ENCODE data around the gene ZNF687. TPM values are rescaled to one million over a fixed set of nuclear protein-coding genes. Genes with fewer than 3 reads are reported as not detected.
A peak's percentile ranks its signal among the peaks of the same experiment; 100 is the strongest.

ZNF687 gene
- total RNA-seq, result 10 to 100 TPM; 11.1 to 38.3 (median 32.4) TPM
- polyA plus RNA-seq, result 10 to 100 TPM in 1 of 3 donors, 1 to 10 TPM in 2; 7.5 to 18.5 (median 9.5) TPM
- long read RNA-seq, donor 1, partial matches to known transcripts, result 0 of 1 reads
- long read RNA-seq, donor 1, other reads (novel, unspliced or antisense), result 0 of 1 reads
- long read RNA-seq, donor 2, result 0 reads
- long read RNA-seq, donor 3, partial matches to known transcripts, result 0 of 1 reads
- long read RNA-seq, donor 3, other reads (novel, unspliced or antisense), result 0 of 1 reads
- long read RNA-seq, donor 4, result 0 reads
- long read RNA-seq, donor 5, partial matches to known transcripts, result 6 of 7 reads
- long read RNA-seq, donor 5, other reads (novel, unspliced or antisense), result 1 of 7 reads
- long read RNA-seq, donor 6, partial matches to known transcripts, result 0 of 1 reads
- long read RNA-seq, donor 6, other reads (novel, unspliced or antisense), result 1 of 1 reads
- long read RNA-seq, donor 7, full-length matches to known transcripts, result 3 of 3 reads
- long read RNA-seq, donor 7, partial matches to known transcripts, result 0 of 3 reads
- long read RNA-seq, donor 7, other reads (novel, unspliced or antisense), result 0 of 3 reads
- long read RNA-seq, donor 8, full-length matches to known transcripts, result 4 of 30 reads
- long read RNA-seq, donor 8, partial matches to known transcripts, result 26 of 30 reads
- long read RNA-seq, donor 8, other reads (novel, unspliced or antisense), result 0 of 30 reads
- long read RNA-seq, donor 9, partial matches to known transcripts, result 0 of 3 reads
- long read RNA-seq, donor 9, other reads (novel, unspliced or antisense), result 0 of 3 reads
- long read RNA-seq, donor 10, partial matches to known transcripts, result 55 of 58 reads
- long read RNA-seq, donor 10, other reads (novel, unspliced or antisense), result 0 of 58 reads

GRCh38 chr1:151281969-151282882 is at the start of gene ZNF687:
TSS of gene ZNF687 (plus strand) at chr1:151282299. CDS start at chr1:151286292, 3,993 bp downstream.
- peak; percentile 70 to 86 for TF ChIP-seq POLR2A (IDR thresholded peaks at IDR 0.05)
- TF ChIP-seq CTCF (IDR thresholded peaks at IDR 0.05), result no peak
- intact Hi-C loops (cut with DNase I), result loop anchor here in 1 of 2 donors (10.0 kb wide), 1 partner anchor 123 kb away; no protein-coding TSS in a partner anchor
- H3K4me1 ChIP-seq (replicated peaks in 1 of 2), result peaks cover 10 to 21% of the 10 kb centered on the region in 2 donors
- peaks cover 0 to 21% of the 10 kb centered on the region in 2 donors for H3K36me3 ChIP-seq (replicated peaks in 1 of 2)
- peak; percentile 100 for DNase-seq
- H3K9me3 ChIP-seq (replicated peaks in 1 of 3), result no peaks in the 10 kb centered on the region
- H3K27me3 ChIP-seq, result no peaks in the 10 kb centered on the region
- 0 to 1% (median 0%) methylated on average over 25 to 74 of the region's 74 CpGs for WGBS, 4 donors
- H3K27ac ChIP-seq, result peak within 1 kb of the TSS; percentile 95 to 100 (median 98)
- H3K4me3 ChIP-seq, result peak within 1 kb of the TSS; percentile 67 to 95 (median 86)

- 77 to 94% (median 85%) methylated on average over 6 of the region's 6 CpGs for WGBS, 4 donors
Measured at GRCh38 chr1:151235235-151235634, 46.9 kb upstream of the ZNF687 start.

GRCh38 chr1:151237678-151238466 is 44.2 kb upstream of the ZNF687 start:
- H3K27ac ChIP-seq, result no peak overlapping the region
- 80 to 85% (median 82%) methylated on average over 4 of the region's 4 CpGs for WGBS, 4 donors
- H3K27me3 ChIP-seq, result no peaks in the 10 kb centered on the region
- intact Hi-C loops (cut with DNase I), result no loop called here
- H3K9me3 ChIP-seq (replicated peaks in 1 of 3), result no peaks in the 10 kb centered on the region
- peaks cover 0 to 9% of the 10 kb centered on the region in 2 donors for H3K4me1 ChIP-seq (replicated peaks in 1 of 2)
- H3K36me3 ChIP-seq (replicated peaks in 1 of 2), result peaks cover 0 to 100% of the 10 kb centered on the region in 2 donors
- DNase-seq, result no peak
- no peak for TF ChIP-seq POLR2A (IDR thresholded peaks at IDR 0.05)
- H3K4me3 ChIP-seq, result no peak overlapping the region

More at GRCh38 chr1:151235235-151235634, 46.9 kb upstream of the ZNF687 start:
- intact Hi-C loops (cut with DNase I), result no loop called here
- TF ChIP-seq POLR2A (IDR thresholded peaks at IDR 0.05) (no peak), CTCF (IDR thresholded peaks at IDR 0.05) (no peak)
- no peak overlapping the region for H3K27ac ChIP-seq
- peaks cover 0 to 100% of the 10 kb centered on the region in 2 donors for H3K36me3 ChIP-seq (replicated peaks in 1 of 2)
- no peak overlapping the region for H3K4me3 ChIP-seq
- peak in 1 of 7 donors; percentile 25 for DNase-seq
- no peaks in the 10 kb centered on the region for H3K27me3 ChIP-seq
- H3K9me3 ChIP-seq (replicated peaks in 1 of 3), result no peaks in the 10 kb centered on the region
- peaks cover 0 to 9% of the 10 kb centered on the region in 2 donors for H3K4me1 ChIP-seq (replicated peaks in 1 of 2)

- DNase-seq, result no peak
Measured at GRCh38 chr1:151238467-151238739, 43.7 kb upstream of the ZNF687 start.

More at GRCh38 chr1:151238467-151238739, 43.7 kb upstream of the ZNF687 start:
- no peak for TF ChIP-seq POLR2A (IDR thresholded peaks at IDR 0.05)
- no peak for TF ChIP-seq CTCF (IDR thresholded peaks at IDR 0.05)
- peaks cover 0 to 100% of the 10 kb centered on the region in 2 donors for H3K36me3 ChIP-seq (replicated peaks in 1 of 2)
- H3K4me3 ChIP-seq, result no peak overlapping the region
- H3K27ac ChIP-seq, result no peak overlapping the region
- H3K27me3 ChIP-seq, result no peaks in the 10 kb centered on the region
- intact Hi-C loops (cut with DNase I), result no loop called here
- H3K4me1 ChIP-seq (replicated peaks in 1 of 2), result peaks cover 0 to 9% of the 10 kb centered on the region in 2 donors
- no peaks in the 10 kb centered on the region for H3K9me3 ChIP-seq (replicated peaks in 1 of 3)
- WGBS, 4 donors, result 37 to 56% (median 39%) methylated on average over 1 of the region's 1 CpG
